SH-SY5Y (cell line): Measurements from ENCODE around the gene DRC3.
A peak's percentile ranks its signal among the peaks of the same experiment; 100 is the strongest.

Experiments used
- GATA2 ChIP-seq: IDR thresholded peaks from 2 replicates; pipeline ENCODE4 v1.6.1; 2011; ENCODE audit warnings: mild to moderate bottlenecking, low read depth, low read length
- GATA3 ChIP-seq: IDR thresholded peaks from 2 replicates; pipeline ENCODE4 v1.6.1; 2011; ENCODE audit warnings: low read depth, mild to moderate bottlenecking, low read length, moderate library complexity

The DRC3 gene

GRCh38 chr17:18008496-18009268 is 36.0 kb downstream of the DRC3 start:
- no peak for TF ChIP-seq GATA2
- no peak for TF ChIP-seq GATA3

DNA sequence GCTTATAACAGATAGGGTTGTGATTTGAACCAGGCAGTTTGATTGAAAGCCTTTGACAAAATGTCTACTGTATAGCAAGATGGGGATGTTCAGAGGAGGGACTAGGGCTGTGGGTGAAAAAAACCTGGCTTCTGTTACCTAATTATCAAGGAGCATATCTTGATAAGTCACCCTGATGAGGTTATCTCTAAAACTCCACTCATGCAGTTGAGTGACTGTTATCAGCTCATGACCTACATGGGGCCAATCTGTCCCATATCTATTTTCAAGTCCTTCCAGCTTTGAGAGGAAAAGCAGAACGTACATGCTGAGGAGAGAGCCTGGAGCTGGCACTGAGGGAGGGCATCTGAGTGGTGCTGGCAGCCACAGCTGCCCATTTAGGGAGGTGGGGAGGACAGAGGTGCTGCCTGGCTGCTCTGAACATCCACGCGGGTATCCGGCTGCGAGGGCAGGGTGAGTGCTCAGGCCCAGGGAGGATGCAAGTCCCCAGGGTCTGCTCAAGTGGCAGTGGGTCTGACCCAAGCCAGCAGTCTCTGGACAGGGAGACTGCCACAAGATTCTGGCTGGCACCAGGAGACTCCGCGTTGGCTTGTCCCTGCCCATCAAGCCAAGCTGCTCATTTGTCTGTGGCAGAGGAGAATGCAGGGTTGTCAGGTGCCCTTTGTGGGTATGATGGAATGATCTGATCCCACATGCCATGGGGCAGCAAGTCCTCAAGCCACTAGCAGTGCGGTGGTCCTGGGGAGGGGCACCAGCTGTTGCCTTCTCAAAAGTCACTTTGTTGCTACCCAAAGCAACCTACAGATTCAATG is 37.2 kb downstream of the DRC3 start:
- TF ChIP-seq GATA3, result no peak; the same call in none of the 2 replicates
- peak; percentile 91 for TF ChIP-seq GATA2

DNA sequence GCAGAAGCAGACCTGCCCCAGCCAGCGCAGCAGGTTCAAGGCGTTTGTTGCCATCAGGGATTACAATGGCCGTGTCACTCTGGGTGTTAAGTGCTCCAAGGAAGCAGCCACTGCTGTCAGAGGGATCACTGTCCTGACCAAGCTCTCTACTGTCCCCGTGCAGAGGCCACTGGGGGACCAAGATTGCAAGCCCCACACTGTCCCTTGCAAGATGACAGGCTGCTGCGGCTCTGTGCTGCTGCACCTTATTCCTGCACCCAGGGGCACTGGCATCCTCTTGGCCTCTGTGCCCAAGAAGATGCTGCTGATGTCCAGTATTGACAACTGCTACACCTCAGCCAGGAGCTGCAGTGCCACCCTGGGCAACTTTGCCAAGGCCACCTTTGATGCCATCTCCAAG is 38.6 kb downstream of the DRC3 start:
- TF ChIP-seq GATA3, result no peak
- no peak for TF ChIP-seq GATA2

- TF ChIP-seq GATA3 (no peak), GATA2 (no peak)
These were observed 41.3 kb downstream of the DRC3 start for GRCh38 chr17:18014006-18014405.

DNA sequence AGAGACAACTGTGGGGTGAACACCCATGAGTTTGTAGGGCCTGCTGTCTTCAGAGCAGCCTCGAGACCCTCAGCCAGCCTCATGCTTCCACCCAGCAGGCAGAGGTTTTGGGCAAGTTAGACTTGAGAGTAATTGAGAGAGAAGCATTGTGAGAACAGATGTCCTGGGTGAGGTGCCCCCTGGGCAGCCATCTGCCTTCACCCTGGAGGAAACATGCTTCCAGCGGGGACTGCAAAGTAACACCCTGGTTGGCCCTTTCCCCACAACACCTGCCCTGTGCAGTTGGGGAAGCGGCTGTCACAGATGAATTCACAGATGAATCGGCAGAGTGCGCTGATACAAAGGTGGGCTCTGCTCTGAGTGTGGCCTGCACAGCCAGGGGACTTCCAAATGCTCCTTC is 42.9 kb downstream of the DRC3 start:
- no peak for TF ChIP-seq GATA2
- TF ChIP-seq GATA3, result no peak

DNA sequence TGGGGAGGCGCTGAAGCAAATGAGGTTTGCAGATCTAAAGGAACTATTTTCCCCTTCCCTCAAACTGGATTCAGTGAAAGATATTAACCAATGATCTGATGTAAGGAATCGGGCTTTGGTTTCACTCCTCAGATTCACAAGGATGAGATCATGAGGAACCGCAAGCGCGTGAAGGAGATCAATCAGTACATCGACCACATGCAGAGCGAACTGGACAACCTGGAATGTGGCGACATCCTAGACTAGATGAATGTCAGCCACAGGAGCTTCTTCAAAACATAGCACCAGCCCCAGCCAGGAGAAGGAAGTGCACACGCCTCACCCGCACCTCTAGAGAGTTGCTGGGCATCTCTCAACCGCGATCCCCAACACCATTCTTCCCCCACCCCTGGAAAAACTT is 43.8 kb downstream of the DRC3 start:
- no peak for TF ChIP-seq GATA2
- no peak for TF ChIP-seq GATA3

DNA sequence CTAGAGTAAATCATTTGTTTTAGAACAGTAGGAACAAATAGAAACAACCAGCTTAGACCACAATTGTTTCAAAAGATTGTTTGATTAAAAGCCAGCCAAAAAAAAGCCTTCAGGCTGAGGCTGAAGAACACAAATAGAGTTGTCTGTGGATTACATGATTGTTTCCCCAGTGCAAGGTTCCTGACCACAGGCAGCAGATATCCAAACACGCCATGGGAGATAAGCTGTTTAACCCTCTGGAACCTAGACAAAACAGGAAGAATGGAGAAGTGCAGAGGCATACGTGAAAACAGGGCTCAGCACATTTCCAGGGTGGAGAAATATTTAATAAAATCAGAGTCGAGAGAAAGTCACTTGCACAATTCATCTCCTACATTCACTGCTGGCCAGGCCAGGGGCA is 45.3 kb downstream of the DRC3 start:
- TF ChIP-seq GATA3 (no peak), GATA2 (peak; percentile 25)

GRCh38 chr17:18018411-18018921 is 45.8 kb downstream of the DRC3 start:
- TF ChIP-seq GATA3 (no peak), GATA2 (no peak)

DNA sequence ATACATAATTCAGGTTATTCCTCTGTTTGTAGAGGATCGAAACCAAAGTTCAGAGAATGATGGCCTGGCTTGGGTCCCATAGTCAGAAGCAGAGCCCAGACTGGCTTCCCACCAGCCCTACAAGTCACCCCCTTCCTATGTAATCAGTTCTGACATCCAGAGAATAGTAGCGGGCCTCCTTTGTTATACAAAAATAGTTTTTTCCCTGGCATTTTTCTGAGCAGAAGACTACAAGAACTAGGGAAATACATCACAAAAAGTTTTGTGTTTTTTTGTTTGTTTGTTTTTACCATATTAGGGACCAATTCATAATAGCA is 47.1 kb downstream of the DRC3 start:
- TF ChIP-seq GATA3 (no peak), GATA2 (no peak)

DNA sequence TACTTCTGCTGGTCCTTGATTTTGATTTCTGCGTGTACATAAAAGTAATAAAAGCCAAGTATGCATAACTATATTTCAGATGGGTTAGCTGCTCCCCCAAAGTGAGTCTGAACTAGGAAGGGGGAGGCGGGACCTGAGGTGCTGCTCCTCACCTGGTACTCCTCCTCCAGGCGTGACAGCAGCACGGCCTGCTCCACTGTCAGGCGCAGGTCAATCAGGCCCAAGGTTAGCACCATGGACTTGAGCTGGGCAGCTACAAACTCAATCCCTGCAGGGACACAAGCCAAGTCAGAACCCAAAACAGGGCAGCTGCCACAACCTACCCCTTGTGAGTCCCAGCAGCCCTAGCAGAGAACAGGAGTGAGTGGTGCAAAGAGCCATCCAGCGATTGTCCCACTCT is 48.3 kb downstream of the DRC3 start:
- TF ChIP-seq GATA2 (no peak), GATA3 (no peak)

GRCh38 chr17:18021372-18021771 is 48.7 kb downstream of the DRC3 start:
- TF ChIP-seq GATA2 (no peak), GATA3 (no peak)

- TF ChIP-seq GATA2, result no peak
- no peak for TF ChIP-seq GATA3
These were observed 52.7 kb downstream of the DRC3 start for GRCh38 chr17:18025241-18025944.

GRCh38 chr17:18025945-18026776 is 53.5 kb downstream of the DRC3 start:
- TF ChIP-seq GATA2 (peak; percentile 72), GATA3 (no peak)
